Measurements from ENCODE around the gene WDFY4. TPM values are rescaled to one million over a fixed set of nuclear protein-coding genes. Genes with fewer than 3 reads are reported as not detected.

WDFY4 gene
- total and polyA plus RNA-seq, 11 donors = 0.46 to 19.8 (median 1.0) TPM

DNA sequence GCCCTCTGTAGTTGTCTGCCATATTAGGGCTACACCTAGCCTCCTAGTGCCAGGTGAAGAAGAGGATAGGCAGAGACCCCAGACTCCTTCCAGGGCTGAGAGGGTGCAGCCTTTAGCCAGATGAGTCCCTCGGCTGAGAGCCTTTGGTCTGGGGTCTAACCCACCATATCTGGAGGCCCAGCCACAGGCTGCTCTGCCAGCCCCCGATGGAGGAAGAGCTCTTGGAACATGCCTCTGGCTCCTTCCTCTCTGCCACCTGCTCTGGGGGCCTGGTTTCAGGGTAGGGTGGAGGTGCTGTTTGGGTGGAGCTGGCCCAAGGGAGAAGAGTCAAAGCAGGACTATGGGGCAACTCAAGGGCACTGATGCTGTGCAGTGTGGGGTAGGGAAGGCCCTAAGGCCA is 253.6 kb downstream of the WDFY4 start:
- Histone ChIP-seq H3K36me3 (no peaks in the 10 kb centered on the region), H3K4me3 (no peak overlapping the region), H3K4me1 (no peaks in the 10 kb centered on the region), H3K27me3 (no peaks in the 10 kb centered on the region), H3K9me3 (no peaks in the 10 kb centered on the region), H3K27ac (no peak overlapping the region)
- WGBS, 4 donors = 73 to 95% (median 93%) methylated on average over 2 of the region's 2 CpGs
- no peak for TF ChIP-seq POLR2A (IDR thresholded peaks at IDR 0.05)
- TF ChIP-seq, protein P1, sequence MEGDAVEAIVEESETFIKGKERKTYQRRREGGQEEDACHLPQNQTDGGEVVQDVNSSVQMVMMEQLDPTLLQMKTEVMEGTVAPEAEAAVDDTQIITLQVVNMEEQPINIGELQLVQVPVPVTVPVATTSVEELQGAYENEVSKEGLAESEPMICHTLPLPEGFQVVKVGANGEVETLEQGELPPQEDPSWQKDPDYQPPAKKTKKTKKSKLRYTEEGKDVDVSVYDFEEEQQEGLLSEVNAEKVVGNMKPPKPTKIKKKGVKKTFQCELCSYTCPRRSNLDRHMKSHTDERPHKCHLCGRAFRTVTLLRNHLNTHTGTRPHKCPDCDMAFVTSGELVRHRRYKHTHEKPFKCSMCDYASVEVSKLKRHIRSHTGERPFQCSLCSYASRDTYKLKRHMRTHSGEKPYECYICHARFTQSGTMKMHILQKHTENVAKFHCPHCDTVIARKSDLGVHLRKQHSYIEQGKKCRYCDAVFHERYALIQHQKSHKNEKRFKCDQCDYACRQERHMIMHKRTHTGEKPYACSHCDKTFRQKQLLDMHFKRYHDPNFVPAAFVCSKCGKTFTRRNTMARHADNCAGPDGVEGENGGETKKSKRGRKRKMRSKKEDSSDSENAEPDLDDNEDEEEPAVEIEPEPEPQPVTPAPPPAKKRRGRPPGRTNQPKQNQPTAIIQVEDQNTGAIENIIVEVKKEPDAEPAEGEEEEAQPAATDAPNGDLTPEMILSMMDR (IDR thresholded peaks at IDR 0.05) = no peak
- no peak for ATAC-seq
- DNase-seq = no peak
- intact Hi-C loops (cut with DNase I) = no loop called here

- no peak overlapping the region for H3K27ac ChIP-seq
- WGBS, 4 donors = 77 to 78% (median 78%) methylated on average over 6 of the region's 6 CpGs
- no peak overlapping the region for H3K4me3 ChIP-seq
- H3K27me3 ChIP-seq = no peaks in the 10 kb centered on the region
- H3K4me1 ChIP-seq = no peaks in the 10 kb centered on the region
- no peaks in the 10 kb centered on the region for H3K36me3 ChIP-seq
- no peak for DNase-seq
- intact Hi-C loops (cut with DNase I) = no loop called here
- TF ChIP-seq POLR2A (IDR thresholded peaks at IDR 0.05) = no peak
- TF ChIP-seq, protein P1 (IDR thresholded peaks at IDR 0.05) = no peak
- no peaks in the 10 kb centered on the region for H3K9me3 ChIP-seq
- no peak for ATAC-seq
These were observed 254.4 kb downstream of the WDFY4 start for GRCh38 chr10:48938990-48939536.

GRCh38 chr10:48939790-48940325 is 255.2 kb downstream of the WDFY4 start, which contains the start of gene LRRC18:
LRRC18 (minus strand) TSS chr10:48939840; CDS start chr10:48914155, 25,685 bp downstream.
- no peaks in the 10 kb centered on the region for H3K4me1 ChIP-seq
- H3K27me3 ChIP-seq = no peaks in the 10 kb centered on the region
- H3K4me3 ChIP-seq = no peak within 1 kb of the TSS
- H3K36me3 ChIP-seq = no peaks in the 10 kb centered on the region
- 90 to 100% (median 93%) methylated on average over 2 of the region's 2 CpGs for WGBS, 4 donors
- ATAC-seq = no peak
- TF ChIP-seq POLR2A (IDR thresholded peaks at IDR 0.05) = no peak
- TF ChIP-seq, protein P1 (IDR thresholded peaks at IDR 0.05) = no peak
- no peak within 1 kb of the TSS for H3K27ac ChIP-seq
- intact Hi-C loops (cut with DNase I) = no loop called here
- no peaks in the 10 kb centered on the region for H3K9me3 ChIP-seq
- DNase-seq = no peak

- DNase-seq = no peak
- Histone ChIP-seq H3K4me1 (peaks cover 0 to 2% (median 0%) of the 10 kb centered on the region in 12 donors), H3K9me3 (no peaks in the 10 kb centered on the region), H3K36me3 (no peaks in the 10 kb centered on the region), H3K27me3 (no peaks in the 10 kb centered on the region), H3K4me3 (no peak overlapping the region), H3K27ac (no peak overlapping the region)
- TF ChIP-seq, protein P1 (IDR thresholded peaks at IDR 0.05) = no peak
- TF ChIP-seq POLR2A (IDR thresholded peaks at IDR 0.05) = no peak
- WGBS, 4 donors = 91 to 94% (median 93%) methylated on average over 5 of the region's 5 CpGs
- ATAC-seq = no peak
- intact Hi-C loops (cut with DNase I) = no loop called here
These were observed 255.7 kb downstream of the WDFY4 start for GRCh38 chr10:48940372-48940771.
